Astrocyte (in vitro differentiated cells and primary cell): Measurements from ENCODE around the gene VEGFA. TPM values are rescaled to one million over a fixed set of nuclear protein-coding genes. Genes with fewer than 3 reads are reported as not detected.

ENCODE experiments used
- DNase-seq: peaks from one replicate; pipeline ENCODE4 v3.0.0-alpha.2; 2010; ENCODE audit warnings: low read depth
- FAIRE-seq: peaks from 2 replicates; lab custom pipeline; 2011; peaks lifted over from hg19 to GRCh38; lab: Jason Lieb, UNC
- H2AFZ ChIP-seq: 2 replicates; pipeline ENCODE4 v1.6.0; 2012; ENCODE audit warnings: low read depth, low read length, inconsistent platforms
- H3K27ac ChIP-seq: 2 replicates; pipeline ENCODE4 v1.5.1; 2011; ENCODE audit warnings: low read depth, low read length, inconsistent platforms
- H3K27me3 ChIP-seq: 2 replicates; pipeline ENCODE4 v1.6.0; 2011; ENCODE audit warnings: low read length, inconsistent platforms; ENCODE audit not compliant: insufficient read depth
- H3K36me3 ChIP-seq: 2 replicates; pipeline ENCODE4 v1.5.1; 2011; ENCODE audit warnings: low read length, inconsistent platforms; ENCODE audit not compliant: insufficient read depth
- H3K4me1 ChIP-seq: 2 replicates; pipeline ENCODE4 v1.5.1; 2011; ENCODE audit warnings: low read length, inconsistent platforms; ENCODE audit not compliant: insufficient read depth
- H3K4me2 ChIP-seq: 2 replicates; pipeline ENCODE4 v1.6.0; 2012; ENCODE audit warnings: low read length, inconsistent platforms
- H3K4me3 ChIP-seq: 2 replicates; pipeline ENCODE4 v1.5.1; 2011; ENCODE audit warnings: low read depth, mild to moderate bottlenecking, low read length, inconsistent platforms; ENCODE audit not compliant: insufficient read depth
- H3K79me2 ChIP-seq: 2 replicates; pipeline ENCODE4 v1.6.0; 2012; ENCODE audit warnings: mild to moderate bottlenecking, low read length, inconsistent platforms; ENCODE audit not compliant: insufficient read depth
- H3K9ac ChIP-seq: 2 replicates; pipeline ENCODE4 v1.6.0; 2012; ENCODE audit warnings: mild to moderate bottlenecking, low read length, inconsistent platforms
- H3K9me3 ChIP-seq: 2 replicates; pipeline ENCODE4 v1.5.1; 2012; ENCODE audit warnings: low read depth, mild to moderate bottlenecking, low read length, inconsistent platforms; ENCODE audit not compliant: insufficient read depth
- H4K20me1 ChIP-seq: 2 replicates; pipeline ENCODE4 v1.6.0; 2012; ENCODE audit warnings: low read length, inconsistent platforms; ENCODE audit not compliant: insufficient read depth
- H3K27ac Mint-ChIP-seq: one replicate; pipeline ENCODE4 v1.8.0; 2021; ENCODE audit warnings: mild to moderate bottlenecking, mixed read lengths; ENCODE audit not compliant: unreplicated experiment
- H3K27me3 Mint-ChIP-seq: one replicate; pipeline ENCODE4 v1.8.0; 2021; ENCODE audit warnings: low read depth, mixed read lengths; ENCODE audit not compliant: unreplicated experiment
- H3K36me3 Mint-ChIP-seq: one replicate; pipeline ENCODE4 v1.8.0; 2021; ENCODE audit warnings: low read depth, mixed read lengths; ENCODE audit not compliant: unreplicated experiment
- H3K4me1 Mint-ChIP-seq: one replicate; pipeline ENCODE4 v1.8.0; 2021; ENCODE audit warnings: low read depth, mixed read lengths; ENCODE audit not compliant: unreplicated experiment
- H3K4me3 Mint-ChIP-seq: one replicate; pipeline ENCODE4 v1.8.0; 2021; ENCODE audit warnings: mild to moderate bottlenecking, moderate library complexity, mixed read lengths; ENCODE audit not compliant: unreplicated experiment
- H3K9me3 Mint-ChIP-seq: one replicate; pipeline ENCODE4 v1.8.0; 2021; ENCODE audit warnings: mild to moderate bottlenecking, mixed read lengths; ENCODE audit not compliant: unreplicated experiment
- CTCF ChIP-seq: IDR thresholded peaks from 2 replicates; pipeline ENCODE4 v1.5.1; 2011; ENCODE audit warnings: low read depth, mild to moderate bottlenecking, inconsistent platforms, low read length, moderate library complexity; ENCODE audit not compliant: insufficient read depth
- EZH2 ChIP-seq: IDR thresholded peaks from 2 replicates; pipeline ENCODE4 v1.6.1; 2012; ENCODE audit warnings: mild to moderate bottlenecking, low read length, inconsistent platforms; ENCODE audit not compliant: insufficient read depth
- total RNA-seq: library from RNA; stranded (reverse); gene quantifications from 2 replicates; pipeline ENCODE4 v1.2.1, GENCODE V29; 2021

VEGFA gene
- total RNA-seq, 1 donor from 2014 or later: 144 TPM

- Histone ChIP-seq H3K9me3 (no peaks in the 10 kb centered on the region), H3K79me2 (no peaks in the 10 kb centered on the region), H3K36me3 (no peaks in the 10 kb centered on the region), H3K27me3 (no peaks in the 10 kb centered on the region), H3K27ac (no peak overlapping the region), H3K4me1 (no peaks in the 10 kb centered on the region), H3K4me3 (no peak overlapping the region), H2AFZ (no peak overlapping the region), H3K4me2 (no peak overlapping the region), H4K20me1 (no peaks in the 10 kb centered on the region), H3K9ac (no peak overlapping the region)
- no peaks in the 10 kb centered on the region for H3K36me3 Mint-ChIP-seq
- no peaks in the 10 kb centered on the region for H3K9me3 Mint-ChIP-seq
- DNase-seq (no peak), FAIRE-seq (no peak)
- peaks cover 44% of the 10 kb centered on the region for H3K27me3 Mint-ChIP-seq
- peaks cover 3% of the 10 kb centered on the region for H3K4me1 Mint-ChIP-seq
- TF ChIP-seq EZH2 (no peak), CTCF (no peak)
- H3K4me3 Mint-ChIP-seq: no peak overlapping the region
- no peak overlapping the region for H3K27ac Mint-ChIP-seq
These were observed 31.0 kb upstream of the VEGFA start for GRCh38 chr6:43738877-43739641.

DNA sequence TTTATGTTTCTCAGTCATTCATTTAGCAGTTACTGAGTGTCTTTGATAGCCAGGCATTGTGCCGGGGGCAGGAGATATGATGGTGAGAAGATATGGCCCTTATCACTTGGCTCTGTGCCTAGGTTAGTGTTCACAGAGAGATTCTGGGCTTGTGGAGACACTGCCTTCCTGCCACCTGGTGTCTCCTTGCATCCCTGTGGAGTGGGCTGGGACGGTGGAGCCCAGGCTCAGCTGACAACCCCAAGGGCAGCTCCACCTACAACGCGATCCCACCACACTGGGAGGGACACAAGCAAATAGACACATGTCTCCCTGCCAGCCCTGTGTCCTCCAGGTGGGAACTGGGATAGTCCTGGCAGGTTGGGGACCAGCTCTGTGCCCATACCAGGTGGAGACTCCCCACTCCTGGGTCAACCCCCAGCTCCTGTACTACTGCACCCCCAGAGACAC, 30.3 kb upstream of the VEGFA start:
- H4K20me1 ChIP-seq: no peaks in the 10 kb centered on the region
- no peaks in the 10 kb centered on the region for H3K79me2 ChIP-seq
- TF ChIP-seq EZH2 (no peak), CTCF (no peak)
- H3K27me3 ChIP-seq: no peaks in the 10 kb centered on the region
- no peaks in the 10 kb centered on the region for H3K9me3 Mint-ChIP-seq
- no peak overlapping the region for H3K4me2 ChIP-seq
- H3K36me3 Mint-ChIP-seq: no peaks in the 10 kb centered on the region
- H3K36me3 ChIP-seq: no peaks in the 10 kb centered on the region
- no peak for DNase-seq
- H3K27ac ChIP-seq: no peak overlapping the region
- H3K4me3 Mint-ChIP-seq: no peak overlapping the region
- peaks cover 49% of the 10 kb centered on the region for H3K27me3 Mint-ChIP-seq
- no peaks in the 10 kb centered on the region for H3K9me3 ChIP-seq
- no peak overlapping the region for H3K27ac Mint-ChIP-seq
- no peak overlapping the region for H3K4me3 ChIP-seq
- H3K9ac ChIP-seq: no peak overlapping the region
- peaks cover 3% of the 10 kb centered on the region for H3K4me1 Mint-ChIP-seq
- H2AFZ ChIP-seq: no peak overlapping the region
- H3K4me1 ChIP-seq: no peaks in the 10 kb centered on the region
- no peak for FAIRE-seq
